NCI-H1105 treated with DMSO at 0.1 percent for 48 hours (cell line): ENCODE measurements around the gene GTF3C4.
A peak's percentile ranks its signal among the peaks of the same experiment; 100 is the strongest.

Experiments
- DNase-seq: peaks from one replicate; lab custom pipeline; 2025; lab: John Stamatoyannopoulos, UW

Gene GTF3C4

GRCh38 chr9:132647806-132648205, 22.5 kb upstream of the GTF3C4 start:
- DNase-seq, result no peak

- no peak for DNase-seq
Measured at GRCh38 chr9:132648283-132648682, 22.0 kb upstream of the GTF3C4 start.

GRCh38 chr9:132648685-132649084, 21.6 kb upstream of the GTF3C4 start:
- DNase-seq, result no peak

- peak; percentile 31 for DNase-seq
Measured at GRCh38 chr9:132651259-132651658, 19.0 kb upstream of the GTF3C4 start.

GRCh38 chr9:132656299-132656698, 14.0 kb upstream of the GTF3C4 start:
- DNase-seq, result no peak

GRCh38 chr9:132662152-132662945, 7.9 kb upstream of the GTF3C4 start:
- no peak for DNase-seq

- DNase-seq, result no peak
Measured at GRCh38 chr9:132663117-132663516, 7.1 kb upstream of the GTF3C4 start.

GRCh38 chr9:132663851-132664250, 6.4 kb upstream of the GTF3C4 start:
- DNase-seq, result no peak

- DNase-seq, result no peak
Measured at GRCh38 chr9:132669319-132669697, 956 bp upstream of the GTF3C4 start.

GRCh38 chr9:132669698-132670456, 387 bp upstream of the GTF3C4 start, which contains the start of gene DDX31:
Gene DDX31, minus strand, starts transcription at chr9:132669983. Its CDS starts 49 bp downstream, at chr9:132669934.
- peak; percentile 61 for DNase-seq

GRCh38 chr9:132671620-132672412, 1.6 kb downstream of the GTF3C4 start:
- DNase-seq, result no peak

- no peak for DNase-seq
Measured at GRCh38 chr9:132672413-132672690, 2.1 kb downstream of the GTF3C4 start.

GRCh38 chr9:132673355-132673754, 3.1 kb downstream of the GTF3C4 start:
- no peak for DNase-seq

GRCh38 chr9:132674485-132674884, 4.2 kb downstream of the GTF3C4 start:
- no peak for DNase-seq

- DNase-seq, result no peak
Measured at GRCh38 chr9:132677976-132678375, 7.7 kb downstream of the GTF3C4 start.

- no peak for DNase-seq
Measured at GRCh38 chr9:132679946-132680625, 9.8 kb downstream of the GTF3C4 start.

- no peak for DNase-seq
Measured at GRCh38 chr9:132681561-132681960, 11.3 kb downstream of the GTF3C4 start.

GRCh38 chr9:132683873-132684272, 13.6 kb downstream of the GTF3C4 start:
- no peak for DNase-seq

- DNase-seq, result no peak
Measured at GRCh38 chr9:132690696-132691095, 20.4 kb downstream of the GTF3C4 start.

GRCh38 chr9:132694144-132694543, 23.9 kb downstream of the GTF3C4 start:
- DNase-seq, result no peak

- DNase-seq, result no peak
Measured at GRCh38 chr9:132697230-132697629, 27.0 kb downstream of the GTF3C4 start.

- no peak for DNase-seq
Measured at GRCh38 chr9:132698989-132699388, 28.7 kb downstream of the GTF3C4 start.
